ENCODE data around the gene CUL9. TPM values are rescaled to one million over a fixed set of nuclear protein-coding genes. Genes with fewer than 3 reads are reported as not detected.

Gene CUL9
- total RNA-seq, 3 donors from 2014 or later: 35.9 to 46.9 (median 44.3) TPM

DNA sequence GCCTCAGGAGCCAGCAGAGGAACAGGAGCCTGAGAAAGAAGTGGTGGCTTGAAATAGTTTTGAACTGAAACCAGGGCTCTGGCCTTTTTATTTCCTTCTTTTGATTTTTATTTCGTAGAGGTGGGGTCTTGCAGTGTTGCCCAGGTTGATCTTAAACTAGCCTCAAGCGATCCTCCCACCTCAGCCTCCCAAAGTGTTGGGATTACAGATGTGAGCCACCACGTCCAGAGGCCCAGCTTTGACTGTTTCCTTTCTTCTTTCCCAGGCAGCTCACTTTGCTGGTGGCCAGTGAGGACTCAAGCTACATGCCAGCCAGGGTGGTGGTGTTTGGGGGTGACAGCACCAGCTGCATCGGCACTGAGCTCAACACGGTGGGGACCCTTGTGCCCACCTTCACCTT, 20.5 kb downstream of the CUL9 start:
- Histone ChIP-seq H3K36me3 (ENCODE audit: low read depth) (no peaks in the 10 kb centered on the region), H3K4me3 (no peak overlapping the region), H3K9me3 (no peaks in the 10 kb centered on the region), H3K4me1 (ENCODE audit: low read depth) (no peaks in the 10 kb centered on the region)
- DNase-seq (no peak), ATAC-seq (no peak)
- intact Hi-C loops (cut with DNase I, micrococcal nuclease): no loop called here
- TF ChIP-seq, protein P1, sequence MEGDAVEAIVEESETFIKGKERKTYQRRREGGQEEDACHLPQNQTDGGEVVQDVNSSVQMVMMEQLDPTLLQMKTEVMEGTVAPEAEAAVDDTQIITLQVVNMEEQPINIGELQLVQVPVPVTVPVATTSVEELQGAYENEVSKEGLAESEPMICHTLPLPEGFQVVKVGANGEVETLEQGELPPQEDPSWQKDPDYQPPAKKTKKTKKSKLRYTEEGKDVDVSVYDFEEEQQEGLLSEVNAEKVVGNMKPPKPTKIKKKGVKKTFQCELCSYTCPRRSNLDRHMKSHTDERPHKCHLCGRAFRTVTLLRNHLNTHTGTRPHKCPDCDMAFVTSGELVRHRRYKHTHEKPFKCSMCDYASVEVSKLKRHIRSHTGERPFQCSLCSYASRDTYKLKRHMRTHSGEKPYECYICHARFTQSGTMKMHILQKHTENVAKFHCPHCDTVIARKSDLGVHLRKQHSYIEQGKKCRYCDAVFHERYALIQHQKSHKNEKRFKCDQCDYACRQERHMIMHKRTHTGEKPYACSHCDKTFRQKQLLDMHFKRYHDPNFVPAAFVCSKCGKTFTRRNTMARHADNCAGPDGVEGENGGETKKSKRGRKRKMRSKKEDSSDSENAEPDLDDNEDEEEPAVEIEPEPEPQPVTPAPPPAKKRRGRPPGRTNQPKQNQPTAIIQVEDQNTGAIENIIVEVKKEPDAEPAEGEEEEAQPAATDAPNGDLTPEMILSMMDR (IDR thresholded peaks at IDR 0.05): no peak

DNA sequence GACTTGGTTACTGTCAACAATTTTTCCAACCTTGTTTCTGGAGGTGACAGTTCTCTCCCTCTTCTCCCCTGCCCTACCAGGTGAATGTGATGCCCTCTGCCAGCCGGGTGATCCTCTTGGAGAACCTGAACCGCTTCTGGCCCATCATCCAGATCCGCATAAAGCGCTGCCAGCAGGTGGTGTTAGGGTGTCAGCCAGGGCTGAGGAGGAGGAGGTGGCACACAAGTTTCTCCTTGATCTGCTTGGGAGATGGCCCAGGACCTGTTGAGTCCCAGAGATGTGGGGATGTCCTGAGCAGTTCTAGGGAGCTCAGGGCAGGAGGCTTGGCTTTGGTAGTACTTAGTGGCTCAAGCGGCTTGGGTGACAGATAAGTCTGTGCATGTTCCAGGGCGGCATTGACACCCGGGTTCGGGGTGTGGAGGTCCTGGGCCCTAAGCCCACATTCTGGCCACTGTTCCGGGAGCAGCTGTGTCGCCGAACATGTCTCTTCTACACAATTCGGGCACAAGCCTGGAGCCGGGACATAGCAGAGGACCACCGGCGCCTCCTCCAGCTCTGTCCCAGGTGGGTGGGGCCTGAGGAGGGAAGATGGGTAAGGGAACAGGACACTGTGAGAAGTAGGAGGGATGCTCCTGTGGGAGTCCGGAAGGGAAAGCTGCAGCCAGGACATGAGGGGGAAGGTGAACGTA, 21.2 kb downstream of the CUL9 start:
- Histone ChIP-seq H3K9me3 (no peaks in the 10 kb centered on the region), H3K36me3 (ENCODE audit: low read depth) (no peaks in the 10 kb centered on the region), H3K4me3 (no peak overlapping the region), H3K4me1 (ENCODE audit: low read depth) (no peaks in the 10 kb centered on the region)
- no peak for DNase-seq
- TF ChIP-seq, protein P1 (IDR thresholded peaks at IDR 0.05): no peak
- intact Hi-C loops (cut with DNase I, micrococcal nuclease): no loop called here
- ATAC-seq: no peak

DNA sequence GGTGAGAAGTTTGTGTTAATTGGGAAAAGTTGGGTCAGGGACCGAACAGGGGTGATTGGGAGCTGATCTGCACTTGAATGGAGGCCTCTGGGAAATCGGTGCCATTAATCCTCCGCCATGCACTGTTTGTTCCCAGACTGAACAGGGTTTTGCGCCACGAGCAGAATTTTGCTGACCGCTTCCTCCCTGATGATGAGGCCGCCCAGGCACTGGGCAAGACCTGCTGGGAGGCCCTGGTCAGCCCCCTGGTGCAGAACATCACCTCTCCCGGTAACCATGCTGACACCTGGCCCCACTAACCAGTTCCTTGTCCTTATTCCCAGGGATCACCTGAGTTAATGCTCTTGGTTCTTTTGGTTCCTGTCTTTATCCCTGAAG, 21.7 kb downstream of the CUL9 start:
- H3K4me1 ChIP-seq (ENCODE audit: low read depth): no peaks in the 10 kb centered on the region
- H3K4me3 ChIP-seq: no peak overlapping the region
- no peak for DNase-seq
- intact Hi-C loops (cut with DNase I, micrococcal nuclease): no loop called here
- no peaks in the 10 kb centered on the region for H3K36me3 ChIP-seq (ENCODE audit: low read depth)
- no peaks in the 10 kb centered on the region for H3K9me3 ChIP-seq
- TF ChIP-seq, protein P1 (IDR thresholded peaks at IDR 0.05): no peak
- no peak for ATAC-seq

DNA sequence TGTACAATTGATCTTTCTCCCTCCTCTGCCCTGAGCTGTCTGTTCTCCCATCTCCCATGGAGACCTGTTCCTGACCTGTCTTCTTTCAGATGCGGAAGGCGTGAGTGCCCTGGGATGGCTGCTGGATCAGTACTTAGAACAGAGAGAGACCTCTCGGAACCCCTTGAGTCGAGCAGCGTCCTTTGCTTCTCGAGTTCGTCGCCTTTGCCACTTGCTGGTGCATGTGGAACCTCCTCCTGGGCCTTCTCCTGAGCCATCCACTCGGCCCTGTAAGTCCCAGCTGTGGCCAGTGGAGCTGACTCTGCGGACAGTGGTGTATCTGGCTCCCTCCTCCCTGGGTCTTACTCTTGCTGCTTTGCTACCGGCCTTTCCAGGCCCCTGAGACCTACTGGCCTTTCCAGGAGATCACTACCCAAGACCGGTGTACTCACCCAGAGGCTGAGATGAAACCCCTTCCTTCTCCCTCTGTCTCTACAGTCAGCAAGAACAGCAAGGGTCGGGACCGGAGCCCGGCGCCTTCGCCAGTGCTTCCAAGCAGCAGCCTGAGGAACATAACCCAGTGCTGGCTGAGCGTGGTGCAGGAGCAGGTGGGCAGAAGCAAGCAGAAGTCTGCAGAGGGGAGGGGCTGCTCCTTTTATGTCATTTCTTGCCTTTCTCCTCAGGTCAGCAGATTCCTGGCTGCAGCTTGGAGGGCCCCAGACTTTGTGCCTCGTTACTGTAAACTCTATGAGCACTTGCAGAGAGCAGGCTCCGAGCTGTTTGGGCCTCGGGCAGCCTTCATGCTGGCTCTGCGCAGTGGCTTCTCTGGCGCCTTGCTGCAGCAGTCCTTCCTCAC, 22.5 kb downstream of the CUL9 start:
- TF ChIP-seq, protein P1 (IDR thresholded peaks at IDR 0.05): no peak
- Histone ChIP-seq H3K4me1 (ENCODE audit: low read depth) (no peaks in the 10 kb centered on the region), H3K36me3 (ENCODE audit: low read depth) (no peaks in the 10 kb centered on the region), H3K9me3 (no peaks in the 10 kb centered on the region), H3K4me3 (no peak overlapping the region)
- DNase-seq (no peak), ATAC-seq (no peak)
- intact Hi-C loops (cut with DNase I, micrococcal nuclease): no loop called here

DNA sequence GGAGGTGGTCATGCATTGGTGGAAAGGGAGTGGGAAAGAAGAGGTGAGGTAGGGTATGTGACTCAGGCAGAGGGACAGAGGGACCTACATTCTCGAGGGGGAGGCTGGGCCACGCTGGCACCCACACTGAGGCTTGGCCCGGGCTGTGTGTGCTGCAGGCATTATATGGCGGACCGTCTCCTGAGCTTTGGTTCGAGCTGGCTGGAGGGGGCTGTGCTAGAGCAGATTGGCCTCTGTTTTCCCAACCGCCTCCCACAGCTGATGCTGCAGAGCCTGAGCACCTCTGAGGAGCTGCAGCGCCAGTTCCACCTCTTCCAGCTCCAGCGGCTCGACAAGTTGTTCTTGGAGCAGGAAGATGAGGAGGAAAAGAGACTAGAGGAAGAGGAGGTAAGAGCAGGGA, 23.9 kb downstream of the CUL9 start:
- intact Hi-C loops (cut with DNase I, micrococcal nuclease): no loop called here
- no peak for DNase-seq

More for the DNA sequence above, 23.9 kb downstream of the CUL9 start:
- no peaks in the 10 kb centered on the region for H3K36me3 ChIP-seq (ENCODE audit: low read depth)
- H3K4me1 ChIP-seq (ENCODE audit: low read depth): no peaks in the 10 kb centered on the region
- no peak for ATAC-seq
- H3K9me3 ChIP-seq: no peaks in the 10 kb centered on the region
- TF ChIP-seq, protein P1 (IDR thresholded peaks at IDR 0.05): no peak
- H3K4me3 ChIP-seq: no peak overlapping the region

Data from mucosa of descending colon (tissue), 3 donors.